Amygdala (tissue), 56 donors: ENCODE results near the gene GRK2.
"Not testable (repeated sequence)": the region's sequence is repeated elsewhere in the genome, so short reads cannot be mapped to it uniquely, and the experiment has no call there.

Experiments used
- DNase-seq, 56 donors: peaks; one replicate each; lab custom pipeline; 2025; lab: John Stamatoyannopoulos, UW

GRK2 gene

GRCh38 chr11:67310246-67311050, 44.2 kb downstream of the GRK2 start:
- DNase-seq, result no peak

- DNase-seq, result no peak
Measured at GRCh38 chr11:67311051-67311555, 44.8 kb downstream of the GRK2 start.

- DNase-seq, result no peak
Measured at GRCh38 chr11:67311556-67312082, 45.3 kb downstream of the GRK2 start.

- no peak for DNase-seq
Measured at GRCh38 chr11:67312187-67313021, 46.1 kb downstream of the GRK2 start.

GRCh38 chr11:67313125-67313890, 47.0 kb downstream of the GRK2 start:
- DNase-seq, result no peak

GRCh38 chr11:67314218-67314617, 47.9 kb downstream of the GRK2 start:
- no peak for DNase-seq

GRCh38 chr11:67315325-67315909, 49.1 kb downstream of the GRK2 start:
- DNase-seq, result no peak

- no peak for DNase-seq
Measured at GRCh38 chr11:67316882-67317204, 50.6 kb downstream of the GRK2 start.

GRCh38 chr11:67317205-67317887, 51.1 kb downstream of the GRK2 start:
- peak; percentile 69 to 99 (median 92) for DNase-seq

GRCh38 chr11:67317888-67318555, 51.7 kb downstream of the GRK2 start:
- no peak for DNase-seq

- not testable (repeated sequence) for DNase-seq
Measured at GRCh38 chr11:67318876-67319275, 52.6 kb downstream of the GRK2 start.

GRCh38 chr11:67320011-67320410, 53.7 kb downstream of the GRK2 start:
- no peak for DNase-seq

- no peak for DNase-seq
Measured at GRCh38 chr11:67320691-67321090, 54.4 kb downstream of the GRK2 start.

GRCh38 chr11:67321313-67321871, 55.1 kb downstream of the GRK2 start:
- no peak for DNase-seq

- DNase-seq, result no peak
Measured at GRCh38 chr11:67322049-67322448, 55.8 kb downstream of the GRK2 start.

- no peak for DNase-seq
Measured at GRCh38 chr11:67323526-67323925, 57.3 kb downstream of the GRK2 start.

- DNase-seq, result no peak
Measured at GRCh38 chr11:67332081-67332691, 65.9 kb downstream of the GRK2 start.
